DMS79 (cell line): ENCODE measurements around the gene UGT1A9.
"Not testable (repeated sequence)": the region's sequence is repeated elsewhere in the genome, so short reads cannot be mapped to it uniquely, and the experiment has no call there.

Source experiments
- DNase-seq: peaks from one replicate; lab custom pipeline; 2025; lab: John Stamatoyannopoulos, UW

Gene UGT1A9

DNA sequence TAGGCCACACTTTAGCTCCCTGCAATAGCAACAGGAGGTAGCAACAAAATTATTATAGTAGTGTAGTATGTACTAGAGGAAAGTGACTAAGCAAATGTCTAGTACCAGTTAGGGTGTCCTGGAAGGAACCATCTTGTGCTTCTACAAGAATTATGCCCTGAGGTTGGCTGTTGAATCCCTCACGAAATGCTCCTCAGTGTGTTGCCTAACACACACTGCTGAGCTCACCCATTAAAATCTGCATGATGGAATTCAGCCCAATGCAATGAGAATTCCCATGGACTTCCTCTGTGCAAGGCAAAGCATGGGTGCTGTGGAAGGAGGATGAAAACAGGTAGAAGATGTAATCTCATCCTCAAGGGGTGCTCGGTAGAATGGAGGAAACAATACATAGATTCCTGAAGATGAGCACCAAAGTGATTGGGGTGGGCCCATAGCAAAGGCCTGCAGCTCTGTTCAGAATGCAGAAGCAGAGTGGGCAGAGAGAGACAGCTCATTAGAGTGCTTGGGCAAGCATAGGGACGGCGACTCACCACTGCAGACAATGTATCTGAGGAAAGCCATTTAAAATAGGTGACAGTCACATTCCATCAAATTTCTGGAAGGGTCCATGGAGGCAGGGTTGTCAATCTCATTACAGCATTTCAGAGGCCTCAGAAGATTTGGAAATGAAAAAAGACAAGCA is 8.8 kb downstream of the UGT1A9 start:
- DNase-seq, result no peak

DNA sequence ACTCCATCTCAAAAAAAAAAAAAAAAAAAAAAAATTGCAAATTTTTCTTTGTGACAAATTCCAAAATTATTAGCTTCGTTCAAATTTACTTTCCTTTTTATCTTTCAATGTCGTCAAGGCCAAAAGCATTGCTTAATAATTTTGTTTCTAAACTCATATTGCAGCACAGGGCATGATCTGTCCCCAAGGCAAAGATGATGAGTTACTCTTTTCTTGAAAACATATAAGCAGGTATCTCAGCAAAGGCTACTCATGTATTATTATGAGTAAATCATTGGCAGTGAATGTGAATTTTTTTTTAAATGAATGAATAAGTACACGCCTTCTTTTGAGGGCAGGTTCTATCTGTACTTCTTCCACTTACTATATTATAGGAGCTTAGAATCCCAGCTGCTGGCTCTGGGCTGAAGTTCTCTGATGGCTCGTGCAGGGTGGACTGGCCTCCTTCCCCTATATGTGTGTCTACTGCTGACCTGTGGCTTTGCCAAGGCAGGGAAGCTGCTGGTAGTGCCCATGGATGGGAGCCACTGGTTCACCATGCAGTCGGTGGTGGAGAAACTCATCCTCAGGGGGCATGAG is 9.9 kb downstream of the UGT1A9 start, which contains the start of gene UGT1A7:
UGT1A7 (plus strand) TSS at position 381 of the 579 bp plus-strand sequence; CDS start at position 418, 37 bp downstream.
- no peak for DNase-seq

DNA sequence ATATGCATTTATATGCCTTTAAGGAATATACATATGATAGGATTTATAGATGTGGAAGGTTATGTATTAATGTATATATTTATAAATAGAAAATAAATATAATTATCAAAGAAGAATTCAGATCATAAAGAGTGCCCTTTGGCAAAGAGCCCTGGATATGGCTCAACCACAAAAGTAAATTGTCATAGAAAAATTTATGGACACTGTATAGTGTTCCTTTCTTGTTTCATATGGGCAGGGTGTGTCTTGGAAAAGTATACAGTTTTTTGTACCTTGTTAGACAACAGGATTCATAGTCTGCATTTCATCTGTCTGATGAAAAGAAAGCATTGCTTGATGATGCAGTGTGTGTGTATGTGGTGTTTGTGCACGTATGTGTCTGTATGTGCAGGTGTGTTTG is 12.9 kb downstream of the UGT1A9 start:
- DNase-seq, result no peak

DNA sequence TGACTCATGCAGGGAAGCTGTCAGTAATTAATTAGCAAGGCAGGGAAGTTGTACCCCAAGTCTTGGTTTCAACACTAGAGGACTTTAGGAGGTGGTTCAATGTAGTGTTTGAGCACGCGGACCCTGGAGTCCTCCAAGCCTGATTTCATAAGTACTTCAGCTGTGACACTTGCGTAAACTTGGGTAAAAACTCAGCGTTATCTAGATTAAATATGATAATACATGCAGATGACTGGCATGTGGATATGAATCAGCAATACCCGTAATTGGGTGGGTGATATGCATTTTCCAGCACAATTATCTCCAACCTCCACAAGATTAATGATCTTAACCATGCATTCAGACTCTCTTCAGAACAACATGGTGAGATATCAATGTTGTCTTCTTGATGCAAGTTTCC is 15.2 kb downstream of the UGT1A9 start:
- no peak for DNase-seq

DNA sequence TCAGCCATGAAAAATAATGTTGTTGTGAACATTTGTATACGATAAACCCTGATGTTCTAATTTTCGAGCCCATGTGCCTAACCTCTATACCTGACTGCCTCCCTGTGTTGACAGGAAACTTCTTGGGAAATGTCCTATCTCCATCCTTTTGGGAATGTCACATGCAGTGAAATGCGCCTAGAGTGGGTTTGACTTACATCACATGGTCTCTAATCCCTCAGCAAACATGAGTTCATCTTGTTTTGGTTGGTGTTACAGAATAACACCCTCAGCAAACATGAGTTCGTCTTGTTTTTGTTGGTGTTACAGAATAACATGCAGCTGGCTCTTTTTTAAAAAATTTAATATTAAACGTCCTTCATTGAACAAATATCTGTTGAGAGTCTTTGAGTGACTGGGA is 16.6 kb downstream of the UGT1A9 start:
- no peak for DNase-seq

DNA sequence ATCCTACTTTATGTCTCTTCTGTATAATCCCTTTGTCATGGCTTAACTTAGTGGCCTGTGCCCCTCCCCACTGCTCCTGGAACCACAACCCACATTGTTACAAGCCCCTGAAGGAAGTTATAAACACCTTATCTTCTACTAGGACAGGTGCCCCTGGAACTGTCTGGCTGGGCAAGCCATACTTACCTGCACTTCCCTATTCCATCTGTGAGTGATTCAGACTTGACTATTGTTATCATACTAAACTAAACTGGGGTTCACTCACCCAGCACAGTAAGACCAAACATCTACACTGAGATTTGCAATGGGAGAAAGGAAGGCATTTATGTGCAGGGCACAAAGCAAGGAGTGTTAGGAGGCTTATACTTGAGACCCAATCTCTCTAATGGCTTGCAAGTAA is 17.3 kb downstream of the UGT1A9 start:
- DNase-seq, result no peak

DNA sequence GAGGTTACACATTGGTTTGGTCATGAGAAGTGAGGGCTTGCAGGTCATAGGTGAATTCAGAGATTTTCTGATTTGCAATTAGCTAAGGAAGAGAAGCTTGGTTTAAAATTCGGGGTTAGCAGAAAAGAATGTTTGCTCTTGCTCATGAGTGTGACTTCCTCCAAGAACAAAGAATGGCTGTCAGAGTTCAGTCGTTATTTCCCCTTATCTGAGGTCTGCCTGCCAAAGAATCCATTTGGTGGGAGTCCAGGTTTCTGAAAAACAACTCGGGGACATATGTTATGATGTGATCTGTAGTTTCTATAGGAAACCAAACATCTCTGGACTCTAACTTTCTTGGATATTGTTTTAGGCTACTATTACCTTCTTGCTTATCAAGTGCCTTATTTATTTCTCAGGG is 17.8 kb downstream of the UGT1A9 start:
- no peak for DNase-seq

DNA sequence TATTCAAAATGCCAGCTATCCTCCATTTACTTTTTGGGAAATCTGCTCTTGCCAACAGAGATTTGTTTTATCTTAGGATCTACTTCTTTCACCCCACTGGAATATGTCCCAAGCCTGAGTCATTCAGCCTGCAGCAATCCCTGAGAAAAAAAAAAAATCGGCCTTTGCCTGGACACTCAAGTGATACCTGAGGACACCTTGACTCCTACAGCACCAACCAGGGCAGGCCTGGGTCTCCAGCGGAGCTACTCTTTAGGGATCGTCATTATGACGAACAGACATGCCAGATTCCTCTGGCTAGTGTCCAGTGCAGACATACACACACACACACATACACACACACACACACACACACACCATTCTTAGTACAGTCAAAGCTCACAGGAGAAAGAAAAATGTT is 18.7 kb downstream of the UGT1A9 start:
- DNase-seq, result no peak

DNA sequence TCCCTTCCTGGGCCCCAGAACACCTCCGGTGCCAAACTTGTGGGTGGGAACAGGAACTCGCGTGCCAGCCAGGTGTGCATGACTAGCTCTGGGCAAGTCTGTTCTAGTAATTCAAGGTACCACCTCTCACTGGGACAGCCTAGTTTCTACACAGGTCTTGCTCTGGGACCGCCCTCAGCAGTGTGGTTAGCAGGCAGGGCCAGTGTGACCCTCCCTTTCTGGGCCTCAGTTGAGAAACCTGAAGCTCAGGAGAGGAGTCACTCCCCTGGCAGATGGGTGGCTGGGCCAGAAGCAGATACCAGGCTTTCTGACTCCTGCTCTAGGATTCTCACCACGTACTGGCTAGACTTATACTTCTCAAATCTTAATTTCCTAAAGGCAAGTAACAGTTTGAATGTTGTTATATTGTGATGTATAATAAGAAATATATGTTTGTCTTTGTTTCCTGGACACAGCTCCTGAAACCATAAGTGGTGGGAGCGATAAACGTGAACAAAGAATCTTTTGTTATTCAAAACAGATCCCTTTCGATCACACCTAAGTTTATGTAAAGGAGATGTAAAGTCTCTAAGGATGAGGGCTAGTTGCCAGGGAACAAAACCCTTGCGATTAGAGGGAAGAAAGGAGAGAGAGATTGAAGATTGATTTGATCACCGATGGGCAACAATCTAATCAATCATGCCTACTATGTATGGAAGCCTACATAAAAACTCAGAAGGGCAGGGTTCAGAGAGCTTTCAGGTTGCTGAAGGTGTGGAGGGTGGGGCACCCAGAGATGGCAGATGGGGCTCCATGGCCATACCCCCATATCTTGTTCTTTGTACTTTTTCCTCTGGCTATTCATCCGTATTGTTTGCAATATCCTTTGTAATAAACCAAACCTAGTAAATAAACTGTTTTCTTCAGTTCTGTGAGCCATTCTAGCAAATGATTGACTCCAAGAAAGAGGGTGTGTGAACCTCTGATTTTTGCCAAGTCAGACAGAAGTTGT is 20.0 kb downstream of the UGT1A9 start:
- DNase-seq, result no peak

DNA sequence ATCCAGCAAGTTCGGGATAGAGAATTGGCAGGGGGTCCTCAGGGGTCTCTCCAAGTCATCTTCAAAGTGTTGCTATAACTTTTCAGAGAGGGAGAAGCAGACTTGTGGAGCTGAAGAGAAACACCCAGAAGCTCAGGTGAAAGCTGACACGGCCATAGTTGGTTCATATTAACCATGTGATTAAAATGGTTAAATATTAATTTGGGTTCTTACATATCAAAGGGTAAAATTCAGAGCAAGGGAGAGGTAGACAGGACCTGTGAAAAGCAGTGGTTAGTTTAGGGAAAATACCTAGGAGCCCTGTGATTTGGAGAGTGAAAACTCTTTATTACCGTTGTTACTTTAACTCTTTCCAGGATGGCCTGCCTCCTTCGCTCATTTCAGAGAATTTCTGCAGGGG is 20.9 kb downstream of the UGT1A9 start, which contains the start of gene UGT1A6:
UGT1A6 (plus strand) TSS at position 243 of the 400 bp plus-strand sequence; CDS start at position 358, 115 bp downstream.
- no peak for DNase-seq

DNA sequence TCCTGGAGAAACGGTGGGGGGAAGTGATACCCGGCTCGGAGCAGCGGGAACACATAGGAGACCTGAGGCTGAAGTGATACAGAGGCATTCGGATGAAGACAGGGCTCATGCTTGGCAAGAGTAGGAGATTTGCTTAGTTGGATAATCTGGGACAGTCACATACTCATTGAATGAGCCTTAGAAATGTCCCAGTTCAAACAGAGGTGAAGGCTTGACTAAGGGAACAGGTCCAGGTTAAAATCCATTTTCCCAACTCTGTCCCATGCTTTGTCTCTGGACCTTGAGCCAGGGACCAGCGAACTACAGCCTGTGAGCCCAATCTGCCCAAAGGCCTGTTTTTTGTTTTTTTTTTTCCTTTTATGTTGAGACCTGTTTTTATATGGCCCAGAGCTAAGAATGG is 22.3 kb downstream of the UGT1A9 start:
- no peak for DNase-seq

DNA sequence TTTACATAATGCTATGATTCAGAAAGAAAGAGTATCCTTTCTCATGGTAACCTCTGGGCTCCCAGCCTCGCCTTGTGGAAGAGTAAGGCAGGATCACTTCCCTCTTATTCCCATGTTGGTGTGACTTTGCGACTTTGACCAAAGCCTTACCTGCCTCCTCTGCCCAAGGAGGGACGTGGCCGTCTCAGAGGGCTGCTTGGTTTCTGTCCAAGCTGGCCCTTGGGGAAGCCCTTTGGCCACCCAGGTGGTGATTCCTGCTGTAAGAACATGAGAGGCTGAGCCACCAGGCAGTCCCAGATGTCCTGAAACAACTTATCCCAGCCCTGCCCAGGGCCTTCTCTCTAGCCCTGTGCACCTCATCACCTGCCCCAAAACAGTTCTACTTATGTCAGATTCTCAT is 27.0 kb downstream of the UGT1A9 start:
- no peak for DNase-seq

DNA sequence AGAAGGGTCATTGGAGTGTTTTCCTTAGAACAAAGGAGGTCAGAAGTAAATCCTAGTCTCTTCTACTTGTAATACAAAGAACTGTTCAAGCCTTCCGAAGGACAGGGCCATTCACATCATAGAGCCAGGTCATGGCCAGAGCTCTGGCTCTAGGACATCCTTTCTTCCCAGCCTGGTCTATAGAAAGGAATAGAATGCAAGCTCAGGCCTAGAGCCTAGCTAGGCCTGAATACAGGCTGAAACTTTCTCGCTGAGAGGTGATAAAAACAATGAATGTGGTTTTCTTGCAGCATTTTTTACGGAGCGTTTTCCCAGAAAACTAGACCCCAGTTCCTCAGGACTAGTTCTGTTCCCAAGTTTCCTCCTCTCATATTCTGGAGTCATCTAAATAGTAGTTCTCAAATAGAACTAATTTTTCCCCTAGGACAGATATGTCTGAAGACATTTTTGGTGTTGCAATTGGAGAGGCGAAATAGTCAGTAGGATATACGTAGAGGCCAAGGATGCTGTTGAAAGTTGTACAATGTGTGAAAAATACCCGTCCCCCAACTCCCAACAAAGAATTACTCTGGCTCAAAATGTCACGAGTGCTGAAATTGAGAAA is 27.8 kb downstream of the UGT1A9 start:
- no peak for DNase-seq

DNA sequence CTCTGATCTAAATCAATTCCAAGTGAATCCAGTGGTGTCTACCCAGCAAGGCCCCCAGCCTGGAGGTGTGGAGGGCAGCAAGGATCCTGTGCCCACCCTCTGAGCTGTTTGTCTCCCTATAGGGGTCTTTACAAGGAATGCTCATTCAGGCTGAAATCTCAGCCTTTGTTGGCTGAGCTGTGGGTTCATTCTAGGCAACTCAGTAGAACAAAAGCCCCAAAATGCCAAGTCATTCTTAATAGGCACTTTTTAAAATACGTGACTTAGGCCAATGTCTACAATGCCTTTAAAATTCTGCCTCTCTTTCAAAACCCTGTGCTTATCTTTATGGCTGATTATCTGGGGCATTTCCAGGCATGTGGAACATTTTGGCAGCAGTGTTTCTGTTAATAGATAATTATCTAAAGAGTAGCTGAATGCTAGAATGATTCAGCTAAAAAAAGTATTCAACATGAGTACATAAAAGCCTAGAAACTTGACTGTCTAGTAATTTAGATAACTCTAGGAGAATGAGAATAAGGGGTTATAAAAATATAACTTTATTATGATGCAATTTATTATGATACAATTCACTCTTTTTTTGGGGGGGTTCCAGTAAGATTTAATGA is 28.4 kb downstream of the UGT1A9 start:
- DNase-seq, result peak; percentile 32

DNA sequence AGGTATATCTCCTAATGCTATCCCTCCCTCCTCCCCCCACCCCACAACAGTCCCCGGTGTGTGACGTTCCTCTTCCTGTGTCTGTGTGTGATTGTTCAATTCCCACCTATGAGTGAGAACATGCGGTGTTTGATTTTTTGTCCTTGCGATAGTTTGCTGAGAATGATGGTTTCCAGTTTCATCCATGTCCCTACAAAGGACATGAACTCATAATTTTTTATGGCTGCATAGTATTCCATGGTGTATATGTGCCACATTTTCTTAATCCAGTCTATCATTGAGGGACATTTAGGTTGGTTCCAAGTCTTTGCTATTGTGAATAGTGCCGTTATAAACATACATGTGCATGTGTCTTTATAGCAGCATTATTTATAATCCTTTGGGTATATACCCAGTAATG is 29.1 kb downstream of the UGT1A9 start:
- not testable (repeated sequence) for DNase-seq

DNA sequence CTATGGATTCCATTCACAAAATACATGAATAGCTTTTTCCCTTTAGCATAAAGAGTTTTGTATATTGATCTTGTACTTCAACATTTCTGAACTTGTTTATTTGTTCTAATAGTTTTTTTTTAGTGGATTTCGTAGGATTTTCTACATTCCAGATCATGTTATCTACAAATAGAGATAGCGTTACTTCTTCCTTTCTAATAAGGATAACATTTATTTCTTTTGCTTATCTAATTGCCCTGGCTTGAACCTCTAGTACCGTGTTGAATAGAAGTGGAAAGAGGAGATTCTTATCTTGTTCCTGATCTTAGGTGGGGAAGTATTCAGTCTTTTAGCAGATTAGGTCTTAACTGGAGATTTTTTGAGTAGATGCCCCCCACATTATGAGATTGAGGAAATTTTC is 30.5 kb downstream of the UGT1A9 start:
- no peak for DNase-seq

DNA sequence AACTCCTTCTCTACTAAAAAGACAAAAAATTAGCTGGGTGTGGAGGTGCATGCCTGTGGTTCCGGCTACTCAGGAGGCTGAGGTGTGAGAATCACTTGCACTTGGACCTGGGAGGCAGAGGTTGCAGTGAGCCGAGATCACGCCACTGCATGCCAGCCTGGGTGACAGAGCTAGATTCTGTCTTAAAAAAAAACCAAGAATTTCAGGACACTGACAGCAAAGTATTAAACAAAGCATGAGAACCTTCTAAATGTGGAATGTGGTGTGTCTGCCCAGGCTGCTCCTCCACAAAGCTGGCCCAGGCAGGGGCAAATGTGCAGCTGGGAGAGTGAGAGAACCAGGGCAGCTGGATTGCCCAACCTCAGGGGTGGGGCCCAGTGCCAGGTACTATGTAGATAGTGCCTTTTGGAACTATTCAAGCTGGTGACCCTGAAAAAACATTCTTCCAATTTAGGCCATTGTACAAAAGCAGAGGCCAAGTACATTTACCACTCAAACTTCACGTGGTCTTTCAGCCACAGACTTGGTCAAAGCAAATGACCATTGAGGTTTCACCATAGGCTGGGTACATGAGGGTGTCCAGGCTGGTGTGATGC is 34.3 kb downstream of the UGT1A9 start:
- DNase-seq, result no peak

DNA sequence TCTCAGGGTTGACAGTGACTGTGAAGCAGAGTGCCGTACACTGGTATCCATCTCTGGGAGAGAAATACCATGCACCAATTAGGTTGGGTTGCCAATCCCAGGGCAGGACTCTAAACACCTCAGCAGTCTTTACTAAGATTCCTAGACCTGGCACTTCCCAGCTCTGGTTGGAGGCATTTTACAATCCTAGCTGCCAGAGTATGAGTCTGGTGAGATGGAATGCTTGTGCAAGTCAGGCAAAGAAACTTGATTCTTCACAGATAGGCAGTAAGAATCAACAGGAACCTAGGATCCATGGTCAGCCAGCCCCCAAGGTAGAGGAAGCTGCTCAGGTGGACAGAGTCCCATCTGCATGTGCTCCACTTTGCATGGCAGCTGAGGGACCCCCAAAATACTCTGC is 35.0 kb downstream of the UGT1A9 start:
- no peak for DNase-seq

DNA sequence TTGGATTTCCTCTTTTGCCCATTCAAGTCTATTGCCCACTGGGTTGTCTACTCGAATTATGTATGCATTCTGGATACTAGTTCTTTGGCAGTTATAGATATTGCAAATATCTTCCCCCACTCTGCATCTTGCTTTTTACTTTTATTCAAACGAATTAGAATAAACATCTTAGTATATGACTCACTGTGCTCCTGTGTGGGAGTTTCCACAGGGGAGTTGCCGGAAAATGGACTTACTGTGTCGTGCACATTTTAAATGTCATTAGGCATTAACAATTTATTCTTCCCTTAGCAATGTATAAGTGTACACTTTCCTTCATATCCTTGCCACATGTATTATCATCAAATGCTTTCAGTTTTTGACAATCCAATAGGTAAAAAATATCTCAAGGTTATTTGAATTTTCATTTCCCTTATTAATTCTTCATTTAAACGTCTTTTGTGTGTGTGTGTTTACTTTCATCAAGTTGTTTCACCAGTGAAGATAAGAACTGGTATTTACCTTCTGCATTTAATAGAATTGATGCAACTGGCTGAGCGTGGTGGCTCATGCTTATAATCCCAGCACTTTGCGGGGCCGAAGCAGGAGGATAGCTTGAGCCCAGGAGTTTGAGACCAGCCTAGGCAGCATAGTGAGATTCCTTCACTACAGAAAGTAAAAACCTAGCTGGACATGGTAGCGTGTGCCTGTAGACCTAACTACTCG is 36.4 kb downstream of the UGT1A9 start:
- no peak for DNase-seq

DNA sequence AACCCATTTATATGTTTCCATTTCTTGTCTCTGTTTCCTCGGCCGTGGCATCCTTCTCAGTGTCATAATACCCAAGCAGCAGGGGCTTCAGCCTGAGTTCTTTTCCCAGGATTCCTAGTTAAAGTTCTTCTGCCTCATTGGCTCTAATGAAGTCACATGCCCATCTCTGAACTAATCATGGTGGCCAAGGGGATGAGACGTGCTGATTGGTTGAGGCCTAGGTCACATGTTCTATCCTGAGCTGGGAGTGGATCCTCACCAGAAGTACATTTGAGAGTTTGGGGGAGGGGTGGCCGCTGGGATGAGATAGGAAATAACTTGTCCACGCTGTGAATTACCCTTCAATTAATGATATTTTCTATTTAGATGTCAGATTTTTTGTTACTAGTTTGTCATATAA is 37.2 kb downstream of the UGT1A9 start:
- DNase-seq, result no peak
